SK-N-SH treated with all-trans-retinoic acid at 6 μM for 48 hours (cell line): ENCODE results near the gene SNRPD3.

Experiments
- ARNTL ChIP-seq: fragments of 450-650 bp; formaldehyde crosslinking; IDR thresholded peaks from 2 replicates; pipeline ENCODE4 v1.5.0; 2020; ENCODE audit warnings: low read depth, mild to moderate bottlenecking, moderate library complexity, borderline replicate concordance
- BACH2 ChIP-seq: fragments of 250-450 bp; sonication (Bioruptor Pico); IDR thresholded peaks from 2 replicates; pipeline ENCODE4 v1.9.0; 2021; ENCODE audit warnings: mild to moderate bottlenecking, borderline replicate concordance
- GLIS3 ChIP-seq: fragments of 250-450 bp; sonication (Bioruptor Pico); IDR thresholded peaks from 2 replicates; pipeline ENCODE4 v1.5.0; 2020; ENCODE audit warnings: mild to moderate bottlenecking, moderate library complexity
- PPARA ChIP-seq: fragments of 250-450 bp; sonication (Bioruptor Pico); IDR thresholded peaks from 2 replicates; pipeline ENCODE4 v1.5.0; 2020; ENCODE audit warnings: mild to moderate bottlenecking, borderline replicate concordance
- SNAI2 ChIP-seq: fragments of 250-450 bp; sonication (Bioruptor Pico); IDR thresholded peaks from 2 replicates; pipeline ENCODE4 v1.5.0; 2020; ENCODE audit warnings: mild to moderate bottlenecking, moderate library complexity
- TCF4 ChIP-seq: fragments of 250-450 bp; sonication (Bioruptor Pico); IDR thresholded peaks from 2 replicates; pipeline ENCODE4 v1.8.0; 2021; ENCODE audit warnings: mild to moderate bottlenecking, moderate library complexity, borderline replicate concordance
- TOX ChIP-seq: fragments of 250-450 bp; sonication (Bioruptor Pico); IDR thresholded peaks from 2 replicates; pipeline ENCODE4 v1.8.0; 2021; ENCODE audit warnings: mild to moderate bottlenecking, moderate library complexity, borderline replicate concordance
- TSHZ2 ChIP-seq: fragments of 250-450 bp; sonication (Bioruptor Pico); IDR thresholded peaks from 2 replicates; pipeline ENCODE4 v1.5.0; 2020; ENCODE audit warnings: mild to moderate bottlenecking, moderate library complexity
- ZFP30 ChIP-seq: fragments of 450-650 bp; formaldehyde crosslinking; IDR thresholded peaks from 2 replicates; pipeline ENCODE4 v1.5.0; 2022; ENCODE audit warnings: mild to moderate bottlenecking, moderate library complexity
- ZNF565 ChIP-seq: fragments of 450-650 bp; formaldehyde crosslinking; conservative IDR thresholded peaks from 2 replicates; pipeline ENCODE4 v1.5.0; 2020; ENCODE audit warnings: low read depth, mild to moderate bottlenecking, moderate library complexity
- ZNF70 ChIP-seq: fragments of 450-650 bp; formaldehyde crosslinking; IDR thresholded peaks from 2 replicates; pipeline ENCODE4 v1.5.0; 2020; ENCODE audit warnings: mild to moderate bottlenecking, moderate library complexity
- TF ChIP-seq, protein P1 (sequence below): fragments of 250-450 bp; sonication (Bioruptor Pico); IDR thresholded peaks from 2 replicates; pipeline ENCODE4 v1.8.0; 2020; ENCODE audit warnings: mild to moderate bottlenecking, moderate library complexity, borderline replicate concordance

DNA sequence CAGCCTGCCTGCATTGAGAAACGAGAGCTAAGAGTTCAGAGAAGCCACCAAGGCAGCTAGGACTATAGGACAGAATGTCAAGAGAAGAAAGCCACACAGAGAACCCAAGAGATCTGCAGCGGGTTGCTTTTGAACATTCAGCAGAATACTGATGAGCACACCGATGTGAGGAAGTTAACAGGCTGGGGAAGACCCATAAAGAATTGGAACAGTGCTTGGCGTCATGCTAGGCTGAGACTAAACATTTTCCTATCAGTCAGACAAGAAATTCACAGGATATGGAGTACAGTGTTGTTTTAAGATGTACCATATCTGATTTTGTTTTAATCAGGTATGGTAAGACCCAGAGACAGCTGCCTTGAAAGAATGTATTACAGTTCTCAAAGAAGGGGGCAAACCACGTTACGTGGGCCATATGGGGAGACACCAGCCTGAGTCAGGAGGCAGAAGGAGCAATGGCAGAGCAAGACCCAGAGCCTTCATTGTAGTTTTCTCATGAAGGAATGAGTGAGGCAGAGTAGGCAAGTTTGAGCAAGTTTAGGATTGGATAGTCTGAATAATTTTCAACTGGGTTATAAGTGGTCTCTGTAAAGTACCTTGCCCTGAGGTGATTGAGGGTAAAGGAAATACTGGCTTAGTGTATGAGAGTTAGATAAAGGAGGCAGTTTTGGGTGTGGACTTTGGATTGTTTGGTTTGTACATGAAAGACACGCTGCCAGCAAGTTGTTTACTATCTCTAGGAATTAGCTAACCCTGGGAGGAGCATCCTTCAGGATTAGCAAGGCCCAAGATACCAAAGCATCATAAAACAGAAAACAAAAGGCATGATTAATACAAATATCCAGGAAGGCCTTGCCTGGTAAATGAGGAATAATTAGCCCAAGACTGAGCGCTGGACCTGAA lies 22.8 kb downstream of the SNRPD3 start:
- TF ChIP-seq GLIS3 (no peak), ZNF70 (CRISPR knock-in tag) (no peak), TOX (CRISPR knock-in tag) (no peak), ZFP30 (CRISPR knock-in tag) (no peak), TCF4 (CRISPR knock-in tag) (no peak), SNAI2 (no peak), BACH2 (CRISPR knock-in tag) (no peak), ARNTL (CRISPR knock-in tag) (no peak), PPARA (no peak), TSHZ2 (CRISPR knock-in tag) (no peak), ZNF565 (CRISPR knock-in tag) (no peak)
- TF ChIP-seq, protein P1, sequence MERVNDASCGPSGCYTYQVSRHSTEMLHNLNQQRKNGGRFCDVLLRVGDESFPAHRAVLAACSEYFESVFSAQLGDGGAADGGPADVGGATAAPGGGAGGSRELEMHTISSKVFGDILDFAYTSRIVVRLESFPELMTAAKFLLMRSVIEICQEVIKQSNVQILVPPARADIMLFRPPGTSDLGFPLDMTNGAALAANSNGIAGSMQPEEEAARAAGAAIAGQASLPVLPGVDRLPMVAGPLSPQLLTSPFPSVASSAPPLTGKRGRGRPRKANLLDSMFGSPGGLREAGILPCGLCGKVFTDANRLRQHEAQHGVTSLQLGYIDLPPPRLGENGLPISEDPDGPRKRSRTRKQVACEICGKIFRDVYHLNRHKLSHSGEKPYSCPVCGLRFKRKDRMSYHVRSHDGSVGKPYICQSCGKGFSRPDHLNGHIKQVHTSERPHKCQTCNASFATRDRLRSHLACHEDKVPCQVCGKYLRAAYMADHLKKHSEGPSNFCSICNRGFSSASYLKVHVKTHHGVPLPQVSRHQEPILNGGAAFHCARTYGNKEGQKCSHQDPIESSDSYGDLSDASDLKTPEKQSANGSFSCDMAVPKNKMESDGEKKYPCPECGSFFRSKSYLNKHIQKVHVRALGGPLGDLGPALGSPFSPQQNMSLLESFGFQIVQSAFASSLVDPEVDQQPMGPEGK (CRISPR knock-in tag), result no peak
